K562 (cell line): ENCODE results near the gene AURKB. TPM values are rescaled to one million over a fixed set of nuclear protein-coding genes. Genes with fewer than 3 reads are reported as not detected.

Source experiments
- BRD4 ChIP-seq: fragments of 200-600 bp; sonication (generic); IDR thresholded peaks from 2 replicates; pipeline ENCODE4 v1.6.1; 2017; ENCODE audit warnings: inconsistent platforms
- CHD4 ChIP-seq: fragments of 200-600 bp; sonication (generic); IDR thresholded peaks from 3 replicates; pipeline ENCODE4 v1.6.1; 2012; ENCODE audit warnings: low read depth, mild to moderate bottlenecking, mixed read lengths, low read length, inconsistent platforms; ENCODE audit not compliant: insufficient read depth, insufficient replicate concordance, poor library complexity, severe bottlenecking
- CLOCK ChIP-seq: fragments of 250-450 bp; sonication (Bioruptor Pico); IDR thresholded peaks from 2 replicates; pipeline ENCODE4 v1.4.0; 2020; ENCODE audit warnings: mild to moderate bottlenecking, moderate library complexity, borderline replicate concordance
- CREB5 ChIP-seq: fragments of 250-450 bp; sonication (Bioruptor Pico); IDR thresholded peaks from 2 replicates; pipeline ENCODE4 v1.5.0; 2020; ENCODE audit warnings: mild to moderate bottlenecking
- CREBBP ChIP-seq: IDR thresholded peaks from one replicate; pipeline ENCODE4 v1.6.1; 2012; ENCODE audit warnings: low read depth, mild to moderate bottlenecking, control low read depth, inconsistent platforms, low read length
- E2F5 ChIP-seq: sonication (generic); formaldehyde crosslinking; IDR thresholded peaks from 2 replicates; pipeline ENCODE4 v1.8.0; 2022; ENCODE audit warnings: mild to moderate bottlenecking, missing genetic modification reagents
- PKNOX1 ChIP-seq: fragments of 450-650 bp; IDR thresholded peaks from 2 replicates; pipeline ENCODE4 v1.6.1; 2016
- POLR2AphosphoS2 ChIP-seq: IDR thresholded peaks from 2 replicates; pipeline ENCODE4 v1.6.1; 2012; ENCODE audit warnings: low read length, improper control_type of control experiment
- POU5F1 ChIP-seq: fragments of 150-350 bp; IDR thresholded peaks from 2 replicates; pipeline ENCODE4 v1.6.1; 2014; ENCODE audit warnings: borderline replicate concordance, low read length, low read depth, mild to moderate bottlenecking; ENCODE audit not compliant: partially characterized antibody
- RCOR1 ChIP-seq, 2 experiments: IDR thresholded peaks; 2 replicates each; pipeline ENCODE4 v1.6.1; 2012; ENCODE audit warnings: low read depth in 2 of 2, low read length in 2 of 2, borderline replicate concordance in 1 of 2, improper control_type of control experiment in 1 of 2
- SMARCA4 ChIP-seq: fragments of 450-650 bp; IDR thresholded peaks from 2 replicates; pipeline ENCODE4 v1.6.1; 2016
- STAT5B ChIP-seq: fragments of 250-450 bp; sonication (Bioruptor Pico); IDR thresholded peaks from 2 replicates; pipeline ENCODE4 v1.8.0; 2021; ENCODE audit warnings: mild to moderate bottlenecking, inconsistent platforms
- STAT6 ChIP-seq: sonication (generic); formaldehyde crosslinking; IDR thresholded peaks from 2 replicates; pipeline ENCODE4 v1.8.1; 2023; ENCODE audit warnings: mild to moderate bottlenecking, missing genetic modification reagents
- TCF7 ChIP-seq: sonication (generic); IDR thresholded peaks from 2 replicates; pipeline ENCODE4 v1.6.1; 2016; ENCODE audit warnings: antibody characterized with exemption, borderline replicate concordance
- ZBTB26 ChIP-seq: fragments of 450-650 bp; formaldehyde crosslinking; IDR thresholded peaks from 2 replicates; pipeline ENCODE4 v1.4.0; 2022; ENCODE audit warnings: missing genetic modification characterization
- ZNF778 ChIP-seq: fragments of 450-650 bp; formaldehyde crosslinking; IDR thresholded peaks from 2 replicates; pipeline ENCODE4 v1.4.0; 2020; ENCODE audit warnings: mild to moderate bottlenecking, moderate library complexity
- polyA plus RNA-seq, 8 experiments: library from polyadenylated mRNA; depleted of rRNA in 4 of 8; stranded (reverse) in 5 of 8; unstranded in 3 of 8; fragments of >200 nt; fragmentation: Nextera tagmentation in 2 of 8; fragmentation: Illumina TruSeq in 1 of 8; extraction: Ambion mirVana in 2 of 8; extraction: Trizol in 1 of 8; gene quantifications; 2 replicates each; pipeline versions ENCODE4 v1.2.1 to v1.2.3, GENCODE V29; 2011 to 2014; ENCODE audit warnings: inconsistent platforms in 1 of 8, missing spikeins in 1 of 8
- total RNA-seq, 7 experiments: library from RNA; depleted of rRNA in 6 of 7; stranded (reverse); fragments of >200 nt in 6 of 7; fragmentation: Illumina TruSeq in 2 of 7; extraction: Trizol in 2 of 7; gene quantifications; 2 replicates each; pipeline versions ENCODE4 v1.2.1 to v1.2.3, GENCODE V29; 2011 to 2021; ENCODE audit warnings: low replicate concordance in 1 of 7

AURKB gene
- total and polyA plus RNA-seq, 9 of the 15 experiments (the other 6 are each of a cell fraction or from before 2014, with no cell fraction given) = 27.2 to 114 (median 74.8) TPM

- TF ChIP-seq CREBBP = no peak
- peak; percentile 42; the same call in 1 of the 2 replicates for TF ChIP-seq TCF7
- peak; percentile 99 for TF ChIP-seq ZBTB26 (CRISPR knock-in tag)
- peak; percentile 77 for TF ChIP-seq SMARCA4
- peak; percentile 67 to 70; a peak in 3 of 4 replicates for TF ChIP-seq RCOR1 (IDR thresholded peaks at IDR 0.05; ENCODE audit: borderline replicate concordance in 1 of 2, low read depth in 2 of 2, low read length in 2 of 2)
- no peak for TF ChIP-seq CLOCK (CRISPR knock-in tag)
- TF ChIP-seq POLR2AphosphoS2 = peak; percentile 99
- peak; percentile 86 for TF ChIP-seq CREB5 (CRISPR knock-in tag)
- TF ChIP-seq ZNF778 (CRISPR knock-in tag) = no peak
- TF ChIP-seq STAT5B (CRISPR knock-in tag) = no peak
- TF ChIP-seq CHD4 = no peak
- TF ChIP-seq BRD4 = peak; percentile 86; the same call in 1 of the 2 replicates
- no peak; the same call in 1 of the 2 replicates for TF ChIP-seq STAT6
- peak; percentile 87 for TF ChIP-seq E2F5
- no peak for TF ChIP-seq POU5F1
- TF ChIP-seq PKNOX1 = peak; percentile 49
Observed at GRCh38 chr17:8173056-8173870, 37.1 kb downstream of the AURKB start (continued).
